22Rv1 (cell line): ENCODE measurements around the gene FCHSD1.

ENCODE experiments used
- CTCF ChIP-seq: fragments of 450-650 bp; IDR thresholded peaks from 2 replicates; pipeline ENCODE4 v1.5.1; 2017; ENCODE audit warnings: mild to moderate bottlenecking
- ZFX ChIP-seq: fragments of 450-650 bp; IDR thresholded peaks from 2 replicates; pipeline ENCODE4 v1.6.1; 2017; ENCODE audit warnings: antibody characterized with exemption, borderline replicate concordance

DNA sequence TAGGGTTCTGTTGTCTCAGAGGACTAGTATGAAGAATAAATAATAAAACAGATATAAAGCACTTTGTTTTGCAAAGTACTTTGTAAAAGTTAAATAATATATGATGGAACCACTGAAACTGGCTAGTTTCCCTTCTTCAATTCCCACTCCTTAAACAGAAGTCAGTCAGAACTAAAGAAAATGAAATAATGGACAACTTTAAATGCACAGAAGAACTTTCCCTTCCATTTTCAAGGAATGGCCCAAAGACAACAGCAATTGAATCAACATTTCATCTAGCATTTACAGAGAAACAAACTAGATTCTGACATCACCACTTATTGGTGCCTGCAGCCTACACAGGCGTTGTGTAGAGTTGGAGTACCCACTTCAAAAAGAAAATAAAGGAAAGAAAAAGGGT lies 48.6 kb downstream of the FCHSD1 start:
- no peak for TF ChIP-seq CTCF
- no peak for TF ChIP-seq ZFX
